ENCODE results near the gene NRAP.

Gene NRAP

GRCh38 chr10:113639966-113640365 lies 23.9 kb downstream of the NRAP start:
- DNase-seq = no peak

GRCh38 chr10:113631684-113632367 lies 32.0 kb downstream of the NRAP start:
- no peak for DNase-seq

GRCh38 chr10:113630929-113631533 lies 32.8 kb downstream of the NRAP start:
- DNase-seq = no peak

GRCh38 chr10:113628607-113629153 lies 35.2 kb downstream of the NRAP start:
- no peak for DNase-seq

GRCh38 chr10:113627836-113628235 lies 36.0 kb downstream of the NRAP start:
- DNase-seq = no peak

- no peak for DNase-seq
These were observed 37.0 kb downstream of the NRAP start for GRCh38 chr10:113626809-113627355.

- no peak for DNase-seq
These were observed 38.2 kb downstream of the NRAP start for GRCh38 chr10:113625461-113626186.

- DNase-seq = no peak
These were observed 41.0 kb downstream of the NRAP start for GRCh38 chr10:113622831-113623230.

- no peak for DNase-seq
These were observed 42.0 kb downstream of the NRAP start for GRCh38 chr10:113621799-113622198.

GRCh38 chr10:113620936-113621335 lies 42.9 kb downstream of the NRAP start:
- no peak for DNase-seq

- DNase-seq = no peak
These were observed 43.3 kb downstream of the NRAP start for GRCh38 chr10:113620511-113620910.

GRCh38 chr10:113619401-113619800 lies 44.4 kb downstream of the NRAP start:
- no peak for DNase-seq

- DNase-seq = no peak
These were observed 45.5 kb downstream of the NRAP start for GRCh38 chr10:113618338-113618737.

- no peak for DNase-seq
These were observed 46.8 kb downstream of the NRAP start for GRCh38 chr10:113617086-113617485.

GRCh38 chr10:113616244-113617074 lies 47.4 kb downstream of the NRAP start:
- no peak for DNase-seq

GRCh38 chr10:113613977-113614690 lies 49.7 kb downstream of the NRAP start:
- no peak for DNase-seq

GRCh38 chr10:113613427-113613826 lies 50.4 kb downstream of the NRAP start:
- DNase-seq = no peak

GRCh38 chr10:113612154-113612553 lies 51.7 kb downstream of the NRAP start:
- no peak for DNase-seq

GRCh38 chr10:113610631-113611601 lies 52.9 kb downstream of the NRAP start:
- no peak for DNase-seq

GRCh38 chr10:113609704-113610108 lies 54.1 kb downstream of the NRAP start:
- DNase-seq = no peak
